HepG2 (cell line): Measurements from ENCODE around the gene RUNX3.

ENCODE experiments used
- CTCF ChIP-seq: sonication (generic); formaldehyde crosslinking; IDR thresholded peaks from 2 replicates; pipeline ENCODE4 v1.5.0; 2020; ENCODE audit warnings: mild to moderate bottlenecking, missing genetic modification reagents, moderate library complexity
- MATR3 ChIP-seq: sonication (generic); formaldehyde crosslinking; IDR thresholded peaks from 2 replicates; pipeline ENCODE4 v1.4.0; 2020; ENCODE audit warnings: missing genetic modification reagents
- MIER2 ChIP-seq: IDR thresholded peaks from 2 replicates; pipeline ENCODE4 v1.6.1; 2016; ENCODE audit warnings: missing biosample characterization, missing genetic modification reagents
- MTF2 ChIP-seq: sonication (generic); formaldehyde crosslinking; IDR thresholded peaks from 2 replicates; pipeline ENCODE4 v1.5.0; 2020; ENCODE audit warnings: missing genetic modification reagents, borderline replicate concordance
- RCOR2 ChIP-seq: IDR thresholded peaks from 2 replicates; pipeline ENCODE4 v1.6.1; 2016; ENCODE audit warnings: missing biosample characterization, missing genetic modification reagents
- RFX3 ChIP-seq: IDR thresholded peaks from 2 replicates; pipeline ENCODE4 v1.6.1; 2016; ENCODE audit warnings: missing biosample characterization, missing genetic modification reagents
- SCMH1 ChIP-seq: sonication (generic); formaldehyde crosslinking; IDR thresholded peaks from 2 replicates; pipeline ENCODE4 v1.9.0; 2021; ENCODE audit warnings: missing genetic modification reagents, mild to moderate bottlenecking, borderline replicate concordance
- SRF ChIP-seq: IDR thresholded peaks from 2 replicates; pipeline ENCODE4 v1.6.1; 2011; ENCODE audit warnings: mild to moderate bottlenecking, low read depth, low read length, moderate library complexity
- USF2 ChIP-seq, 2 experiments: sonication (generic) in 1 of 2; formaldehyde crosslinking in 1 of 2; IDR thresholded peaks; 2 replicates each; pipeline versions ENCODE4 v1.5.1 to v1.6.1; 2011 to 2020; ENCODE audit warnings: borderline replicate concordance in 1 of 2, low read depth in 1 of 2, low read length in 1 of 2, mild to moderate bottlenecking in 1 of 2, missing genetic modification reagents in 1 of 2, moderate library complexity in 1 of 2
- ZHX1 ChIP-seq: sonication (generic); formaldehyde crosslinking; IDR thresholded peaks from 2 replicates; pipeline ENCODE4 v1.8.1; 2022; ENCODE audit warnings: low read depth, mild to moderate bottlenecking, missing genetic modification reagents
- ZNF335 ChIP-seq: sonication (generic); formaldehyde crosslinking; IDR thresholded peaks from 2 replicates; pipeline ENCODE4 v1.4.0; 2020; ENCODE audit warnings: missing genetic modification reagents

GRCh38 chr1:24957808-24958752, 28.0 kb upstream of the RUNX3 start:
- TF ChIP-seq CTCF (CRISPR knock-in tag) (no peak), ZNF335 (CRISPR knock-in tag) (no peak), MTF2 (no peak), MIER2 (CRISPR knock-in tag) (no peak), RFX3 (CRISPR knock-in tag) (no peak), ZHX1 (CRISPR knock-in tag) (no peak), RCOR2 (CRISPR knock-in tag) (no peak), MATR3 (CRISPR knock-in tag) (no peak), USF2 (IDR thresholded peaks at IDR 0.05; ENCODE audit: low read depth, low read length) (no peak), USF2 (CRISPR knock-in tag; IDR thresholded peaks at IDR 0.05; ENCODE audit: borderline replicate concordance) (no peak), SCMH1 (CRISPR knock-in tag) (no peak), SRF (no peak)
